ENCODE measurements around the gene CABLES1.
"Not testable (repeated sequence)": the region's sequence is repeated elsewhere in the genome, so short reads cannot be mapped to it uniquely, and the experiment has no call there.

CABLES1 gene

DNA sequence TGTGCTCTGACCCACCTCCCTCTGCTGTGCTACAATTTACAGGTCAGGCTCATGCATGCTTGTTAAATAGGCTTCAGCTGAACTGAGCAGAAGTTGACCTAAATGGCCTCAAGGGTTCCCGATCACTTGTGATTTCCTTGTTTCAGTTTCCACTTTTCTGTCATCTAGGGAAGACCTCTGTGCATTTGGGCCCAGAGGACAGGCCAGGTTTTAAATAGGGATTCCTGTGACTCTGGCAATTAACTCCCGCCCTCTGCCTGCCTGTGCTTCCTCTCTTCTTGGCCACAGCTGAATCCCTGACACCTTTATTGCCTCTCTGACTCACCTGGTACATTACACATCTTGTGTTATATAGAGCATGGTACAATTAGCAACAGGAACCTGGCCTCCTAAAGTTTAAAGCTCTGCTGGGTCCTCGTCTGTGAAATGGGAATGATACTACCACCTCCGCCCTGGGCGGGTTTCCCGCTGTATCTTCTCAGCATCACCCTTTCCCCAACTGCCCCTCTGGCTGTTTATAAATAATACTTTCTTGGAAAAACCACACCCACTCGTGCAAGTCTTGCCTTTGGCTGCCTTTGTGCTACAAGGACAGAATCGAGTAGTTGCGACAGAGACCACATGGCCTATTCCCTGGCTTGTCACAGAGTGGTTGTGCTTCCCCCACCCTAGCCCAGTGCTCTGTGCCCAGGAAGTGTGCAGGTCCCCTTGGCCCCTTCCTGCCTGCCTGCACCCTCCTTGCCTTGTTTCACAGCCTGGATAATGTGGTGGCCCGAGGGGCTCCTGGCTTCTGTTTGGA, 7.9 kb downstream of the CABLES1 start:
- DNase-seq: no peak

- DNase-seq: no peak
Measured at GRCh38 chr18:23143815-23144261, 8.6 kb downstream of the CABLES1 start.

GRCh38 chr18:23144640-23145039, 9.4 kb downstream of the CABLES1 start:
- no peak for DNase-seq

- DNase-seq: no peak
Measured at GRCh38 chr18:23145621-23146020, 10.3 kb downstream of the CABLES1 start.

DNA sequence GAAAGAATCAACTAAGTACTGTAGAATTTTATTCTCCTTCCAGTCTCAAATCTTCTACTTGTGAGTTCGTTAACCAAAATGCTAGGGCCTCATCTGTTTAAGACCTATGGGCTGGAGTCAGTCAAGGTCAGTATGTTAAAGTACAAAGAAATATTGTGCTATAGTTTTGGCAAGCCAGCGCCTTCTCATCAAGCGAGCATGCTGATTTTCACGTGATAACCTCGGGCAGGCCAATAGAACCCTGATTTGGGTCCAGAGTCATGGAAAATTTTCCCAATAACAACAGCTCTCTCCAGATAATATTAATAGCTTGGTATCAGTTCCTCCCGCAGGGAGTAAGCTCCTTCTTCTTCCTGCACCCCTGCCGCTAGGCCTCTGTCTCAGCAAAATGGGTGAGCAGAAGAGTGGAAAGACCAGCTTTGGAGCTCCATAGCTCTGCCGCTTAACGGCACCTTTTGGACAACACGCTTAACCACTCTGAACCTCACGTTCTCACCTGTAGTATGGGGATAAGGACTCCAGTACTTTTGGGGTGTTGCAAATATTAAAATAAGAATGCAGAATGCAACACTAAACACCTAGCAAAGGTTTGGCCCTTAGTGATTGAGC, 11.7 kb downstream of the CABLES1 start:
- DNase-seq: no peak

GRCh38 chr18:23148382-23148781, 13.1 kb downstream of the CABLES1 start:
- no peak for DNase-seq

DNA sequence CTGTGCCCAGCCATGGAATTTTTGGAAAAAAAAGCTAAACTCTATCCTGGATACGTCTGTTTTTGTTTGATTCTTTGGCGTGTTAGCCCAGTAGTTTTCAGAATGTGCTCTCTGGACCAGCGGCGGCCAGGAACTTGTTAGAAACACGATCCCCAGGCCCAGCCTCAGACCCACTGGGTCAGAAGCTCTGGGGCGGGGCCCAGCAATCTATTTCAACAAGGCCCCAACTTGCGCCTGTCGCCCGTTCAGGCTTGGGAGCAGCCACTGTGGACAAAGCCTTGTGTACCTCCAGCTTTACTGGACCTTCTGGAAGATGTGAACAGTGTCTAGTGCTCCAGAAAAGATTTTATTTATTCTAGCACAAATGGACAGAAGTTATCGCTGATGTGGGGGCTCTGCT, 14.3 kb downstream of the CABLES1 start:
- no peak for DNase-seq

DNA sequence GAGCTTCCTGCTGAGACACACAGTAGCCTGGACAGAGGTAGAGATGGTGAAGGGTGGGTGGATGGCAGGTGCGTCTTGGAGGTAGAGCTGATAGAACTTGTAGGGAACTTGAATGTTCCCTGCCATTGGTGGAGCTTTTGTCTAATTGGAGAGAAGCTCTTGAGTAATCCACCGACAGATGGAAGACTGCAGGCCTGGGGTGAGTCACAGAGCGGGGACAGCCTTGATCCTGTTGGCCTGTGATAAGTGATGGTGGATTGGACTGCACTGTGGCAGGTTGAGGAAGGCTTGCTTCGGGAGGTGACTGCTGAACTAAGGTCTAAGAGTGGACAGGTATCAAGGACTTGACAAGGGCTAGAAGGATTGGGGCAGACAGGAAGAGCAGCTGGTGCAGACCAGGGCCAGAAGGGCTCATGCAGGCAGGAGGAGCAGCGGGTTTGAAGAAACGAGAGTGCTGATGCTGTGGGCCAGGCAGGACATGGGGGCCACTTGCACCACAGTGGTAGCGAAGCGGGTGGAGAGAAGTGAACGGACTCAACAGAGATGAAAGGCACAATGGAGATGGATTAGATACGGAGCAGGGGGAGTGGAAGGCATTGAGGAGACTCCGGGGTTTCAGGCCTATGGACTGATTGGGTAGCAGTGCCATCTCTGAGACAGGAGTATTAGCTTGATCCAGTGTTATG, 16.3 kb downstream of the CABLES1 start:
- no peak for DNase-seq

DNA sequence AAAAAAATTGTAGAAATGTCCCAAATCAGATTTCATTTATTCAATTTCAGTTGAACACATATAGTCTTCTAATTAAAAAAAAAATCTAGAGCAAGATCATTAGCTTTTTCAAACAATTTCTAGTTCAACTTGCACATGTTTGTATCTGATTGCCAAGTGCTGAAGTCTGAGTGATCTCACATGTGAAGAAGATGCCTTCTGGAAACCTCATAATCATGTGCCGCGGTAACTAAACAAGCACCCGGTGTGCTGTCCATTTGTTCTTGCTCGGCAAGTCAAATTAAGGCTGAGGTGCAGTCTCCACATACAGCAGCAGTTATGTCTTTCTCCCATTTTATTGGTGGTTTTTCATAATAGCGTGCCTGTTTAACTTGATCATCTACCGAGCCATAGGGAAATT, 18.7 kb downstream of the CABLES1 start:
- no peak for DNase-seq

DNA sequence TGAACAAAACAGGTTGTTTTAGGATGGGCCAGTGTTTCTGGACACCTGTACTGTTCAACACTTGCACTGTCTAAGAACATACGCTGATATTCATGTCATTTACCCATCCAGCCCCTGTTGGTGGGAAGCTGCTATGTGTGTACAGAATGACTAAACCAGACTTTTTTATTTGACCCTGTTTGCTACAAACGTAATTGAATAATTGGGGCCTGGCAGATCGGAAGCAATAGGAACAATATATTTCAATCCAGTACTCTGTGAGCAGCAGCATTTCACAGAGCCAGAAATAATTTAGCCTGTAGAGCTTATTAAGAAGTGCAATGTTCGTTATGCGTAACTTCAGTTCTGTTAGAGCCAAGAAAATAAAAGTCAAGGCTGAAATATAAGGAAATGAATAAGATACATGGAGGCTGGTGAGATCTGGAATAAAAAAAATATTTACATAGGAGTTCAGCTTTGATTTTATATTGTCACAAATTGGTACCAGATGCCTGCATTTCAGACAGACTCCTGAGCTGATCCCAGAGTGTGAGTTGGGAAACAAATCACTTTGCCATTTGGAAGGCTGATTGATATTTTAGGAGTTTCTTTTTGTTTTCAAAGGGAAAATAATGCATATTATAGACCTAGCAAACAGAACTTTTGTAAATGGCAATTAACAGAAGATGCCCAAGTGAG, 19.7 kb downstream of the CABLES1 start:
- no peak for DNase-seq

GRCh38 chr18:23155537-23155936, 20.3 kb downstream of the CABLES1 start:
- no peak for DNase-seq

- DNase-seq: no peak
Measured at GRCh38 chr18:23156134-23156533, 20.8 kb downstream of the CABLES1 start.

DNA sequence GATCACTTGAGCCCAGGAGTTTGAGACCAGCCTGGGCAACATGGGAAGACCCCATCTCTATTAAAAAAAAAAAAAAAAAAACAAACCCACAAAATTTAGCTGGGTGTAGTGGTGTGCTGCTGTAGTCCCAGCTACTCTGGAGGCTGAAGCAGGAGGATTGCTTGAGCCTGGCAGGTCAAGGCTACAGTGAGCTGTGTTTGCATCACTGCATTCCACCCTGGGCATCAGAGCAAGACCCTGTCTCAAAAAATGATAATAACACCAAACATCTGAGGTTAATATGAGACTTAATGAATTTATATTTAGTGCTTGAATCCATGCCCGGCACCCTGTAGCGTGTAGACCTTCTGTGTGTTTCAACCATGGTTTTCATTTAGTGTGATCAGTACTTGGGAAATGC, 22.8 kb downstream of the CABLES1 start:
- DNase-seq: no peak

DNA sequence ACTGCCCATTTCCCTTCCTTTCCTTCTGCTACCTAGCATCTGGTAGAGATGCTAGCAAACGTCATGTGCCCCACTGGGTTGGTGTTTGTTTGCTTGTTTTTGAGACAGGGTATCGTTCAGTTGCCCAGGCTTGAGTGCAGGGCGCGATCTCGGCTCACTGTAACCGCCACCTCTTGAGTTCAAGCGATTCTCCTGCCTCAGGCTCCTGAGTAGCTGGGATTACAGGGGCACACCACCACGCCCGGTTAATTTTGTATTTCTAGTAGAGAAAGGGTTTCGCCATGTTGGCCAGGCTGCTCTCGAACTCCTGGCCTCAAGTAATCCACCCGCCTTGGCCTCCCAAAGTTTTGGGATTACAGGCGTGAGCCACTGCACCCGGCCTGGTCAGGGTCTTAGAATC, 23.6 kb downstream of the CABLES1 start:
- DNase-seq: not testable (repeated sequence)

- no peak for DNase-seq
Measured at GRCh38 chr18:23159344-23159743, 24.1 kb downstream of the CABLES1 start.

- no peak for DNase-seq
Measured at GRCh38 chr18:23162473-23162872, 27.2 kb downstream of the CABLES1 start.

- DNase-seq: no peak
Measured at GRCh38 chr18:23163786-23164533, 28.7 kb downstream of the CABLES1 start.

- no peak for DNase-seq
Measured at GRCh38 chr18:23165271-23166068, 30.2 kb downstream of the CABLES1 start.

DNA sequence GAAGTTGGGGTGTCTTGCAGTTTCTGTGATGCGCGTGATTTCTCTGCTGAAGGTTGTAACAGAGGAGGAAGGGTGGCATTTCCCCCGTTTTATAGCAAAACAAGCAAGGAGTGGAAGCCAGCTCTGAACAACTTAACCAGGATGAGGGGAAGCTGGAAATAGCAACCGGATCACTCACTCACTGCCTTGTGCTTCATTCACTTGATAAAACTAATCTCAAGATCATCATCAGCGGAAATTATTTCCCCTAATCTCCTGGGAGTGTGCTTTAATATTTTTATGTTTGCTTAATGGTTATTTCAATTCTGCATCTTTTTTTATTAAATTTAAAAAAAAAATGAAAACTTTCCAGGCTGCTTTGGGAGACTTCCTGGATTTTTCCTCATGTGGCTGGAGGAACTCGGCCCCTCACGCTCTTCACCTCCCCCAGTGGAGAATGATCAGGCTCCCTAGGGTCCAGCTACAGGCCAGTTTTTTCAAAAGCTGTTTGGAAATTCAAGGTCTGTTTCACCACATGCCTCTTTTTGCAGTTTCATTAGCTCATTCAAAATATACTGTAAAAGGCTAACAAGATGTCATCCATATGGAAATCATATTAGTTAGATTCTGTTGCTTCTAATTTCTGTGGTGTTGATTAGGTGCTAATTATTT, 31.7 kb downstream of the CABLES1 start:
- no peak for DNase-seq

DNA sequence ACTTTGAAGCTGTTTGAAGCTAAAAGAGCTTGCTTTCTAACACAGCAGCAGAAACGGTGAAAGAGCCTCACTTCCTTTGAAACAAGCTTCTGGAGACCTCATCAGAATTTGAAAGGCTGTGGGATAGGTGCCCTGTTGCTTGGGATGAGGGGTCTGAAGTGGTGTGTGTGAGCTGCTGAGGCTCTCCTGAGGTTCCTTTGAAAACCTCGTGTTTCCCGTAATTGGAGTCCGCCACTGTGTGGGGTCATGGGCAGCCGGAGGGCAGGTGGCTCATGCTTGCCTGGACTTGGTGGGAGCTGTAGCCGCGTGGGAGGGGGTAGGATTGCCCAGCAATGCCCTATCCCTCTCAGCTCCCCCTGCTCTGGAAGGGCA, 34.4 kb downstream of the CABLES1 start:
- DNase-seq: no peak

GRCh38 chr18:23170137-23170536, 34.9 kb downstream of the CABLES1 start:
- DNase-seq: no peak
